Glomerular endothelial cell (primary cell): ENCODE data around the gene SPTAN1. TPM values are rescaled to one million over a fixed set of nuclear protein-coding genes. Genes with fewer than 3 reads are reported as not detected.
"Not testable (repeated sequence)": the region's sequence is repeated elsewhere in the genome, so short reads cannot be mapped to it uniquely, and the experiment has no call there.

ENCODE experiments used
- DNase-seq: peaks from one replicate; pipeline ENCODE4 v3.0.0-alpha.2; 2011; ENCODE audit warnings: low read depth, low spot score; ENCODE audit errors: extremely low read depth
- total RNA-seq: library from RNA; depleted of rRNA; stranded (reverse); fragments of >200 nt; gene quantifications from 2 replicates; pipeline ENCODE4 v1.2.3, GENCODE V29; 2015

SPTAN1 gene
- total RNA-seq, 1 donor from 2014 or later: 476 TPM

- DNase-seq: no peak
These were observed 505 bp downstream of the SPTAN1 start for GRCh38 chr9:128552744-128553440.

DNA sequence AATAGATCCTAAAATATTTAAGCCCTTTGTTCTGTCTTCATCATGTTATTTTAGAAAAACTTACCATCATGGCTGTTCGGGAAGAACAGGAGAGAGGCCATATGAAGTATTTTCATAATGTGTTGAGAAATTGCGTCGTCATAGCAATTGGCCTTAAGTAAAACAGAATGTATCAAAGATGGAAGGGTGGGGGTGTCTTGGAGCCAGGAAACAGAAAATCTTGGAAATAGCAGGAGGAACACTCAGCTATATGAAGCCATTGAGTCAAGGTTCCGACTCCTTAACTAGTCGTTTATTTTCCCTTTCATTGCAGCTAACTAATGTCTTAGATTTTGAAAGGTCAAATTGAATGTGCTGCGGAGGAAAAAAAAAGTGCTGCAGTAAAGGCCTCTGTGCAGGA, 1.3 kb downstream of the SPTAN1 start:
- no peak for DNase-seq

DNA sequence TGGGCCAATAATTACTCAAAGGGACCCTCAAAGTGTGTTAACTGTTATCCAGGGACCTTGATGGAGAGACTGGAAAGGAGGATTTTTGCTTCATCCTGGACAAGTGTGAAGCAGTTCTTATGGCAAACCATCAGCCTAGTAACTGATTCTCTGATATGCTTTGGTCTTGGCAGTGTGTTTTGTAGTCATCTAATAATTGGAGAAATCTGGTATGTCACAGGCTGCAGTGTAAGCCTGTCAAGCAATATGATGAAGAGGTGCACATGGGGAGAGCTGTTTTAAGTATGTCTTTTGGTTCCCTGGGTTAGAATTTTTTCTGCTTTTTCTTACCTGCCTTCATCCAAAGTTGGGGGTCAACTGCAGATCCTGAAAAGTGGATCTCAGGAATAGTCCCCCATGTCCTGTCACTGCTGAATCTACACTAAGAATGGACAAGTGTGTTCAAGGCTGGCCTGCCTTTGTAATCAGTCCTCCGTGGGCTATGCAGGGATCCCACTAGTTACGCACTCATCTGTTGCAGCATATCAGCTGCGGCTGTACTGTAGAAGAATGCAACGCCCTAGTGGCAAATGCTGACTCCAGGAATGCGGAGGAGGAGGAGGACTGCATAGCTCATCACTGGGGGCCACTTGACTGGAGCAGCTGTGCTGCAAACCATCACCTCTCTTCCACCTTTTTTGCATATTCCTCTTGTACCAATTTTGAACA, 1.9 kb downstream of the SPTAN1 start:
- DNase-seq: no peak

DNA sequence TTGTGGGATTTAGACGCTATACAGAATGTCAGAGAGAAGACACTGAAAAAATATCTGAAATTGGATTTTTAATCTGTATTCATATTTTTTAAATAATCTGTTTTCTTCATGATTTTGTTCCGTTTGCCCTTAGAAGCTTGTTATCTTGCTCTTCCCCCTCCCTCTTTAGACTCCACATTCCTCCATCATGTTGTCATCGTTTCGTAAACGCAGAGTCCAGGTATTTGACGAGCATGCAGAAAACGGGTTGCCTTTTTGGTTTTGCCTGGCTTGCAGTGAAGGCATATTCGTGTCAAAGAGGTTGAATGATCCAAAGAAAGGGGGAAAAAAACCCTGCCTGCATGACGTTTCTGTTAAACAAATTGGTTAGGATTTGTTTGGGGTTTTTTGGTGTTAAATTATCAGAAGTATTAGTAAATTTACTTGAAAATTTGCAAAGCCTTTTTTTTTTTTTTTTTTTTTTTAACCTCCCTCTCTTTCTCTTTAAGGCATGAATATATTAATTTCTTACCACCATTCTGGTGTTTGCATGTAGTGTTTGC, 2.9 kb downstream of the SPTAN1 start:
- DNase-seq: no peak

DNA sequence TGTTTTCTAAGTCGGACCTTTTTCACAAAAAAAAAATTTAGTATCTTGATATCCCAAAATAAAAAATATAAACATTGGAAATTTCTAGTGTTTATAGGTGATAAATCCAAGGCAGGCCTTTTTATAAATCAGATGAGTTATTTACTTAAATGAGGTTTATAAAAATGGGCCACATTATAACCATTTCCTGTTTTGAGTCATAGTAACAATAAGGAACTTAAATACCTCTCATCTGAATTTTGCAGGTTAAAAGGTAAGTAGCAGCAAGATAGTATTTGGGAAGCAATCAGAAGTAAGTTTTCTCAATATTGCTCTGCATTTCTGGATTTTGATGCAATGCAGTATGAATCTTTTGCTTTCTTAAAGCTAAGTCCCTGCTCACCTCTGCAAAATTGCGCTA, 3.9 kb downstream of the SPTAN1 start:
- DNase-seq: no peak

- no peak for DNase-seq
These were observed 4.7 kb downstream of the SPTAN1 start for GRCh38 chr9:128556926-128557634.

DNA sequence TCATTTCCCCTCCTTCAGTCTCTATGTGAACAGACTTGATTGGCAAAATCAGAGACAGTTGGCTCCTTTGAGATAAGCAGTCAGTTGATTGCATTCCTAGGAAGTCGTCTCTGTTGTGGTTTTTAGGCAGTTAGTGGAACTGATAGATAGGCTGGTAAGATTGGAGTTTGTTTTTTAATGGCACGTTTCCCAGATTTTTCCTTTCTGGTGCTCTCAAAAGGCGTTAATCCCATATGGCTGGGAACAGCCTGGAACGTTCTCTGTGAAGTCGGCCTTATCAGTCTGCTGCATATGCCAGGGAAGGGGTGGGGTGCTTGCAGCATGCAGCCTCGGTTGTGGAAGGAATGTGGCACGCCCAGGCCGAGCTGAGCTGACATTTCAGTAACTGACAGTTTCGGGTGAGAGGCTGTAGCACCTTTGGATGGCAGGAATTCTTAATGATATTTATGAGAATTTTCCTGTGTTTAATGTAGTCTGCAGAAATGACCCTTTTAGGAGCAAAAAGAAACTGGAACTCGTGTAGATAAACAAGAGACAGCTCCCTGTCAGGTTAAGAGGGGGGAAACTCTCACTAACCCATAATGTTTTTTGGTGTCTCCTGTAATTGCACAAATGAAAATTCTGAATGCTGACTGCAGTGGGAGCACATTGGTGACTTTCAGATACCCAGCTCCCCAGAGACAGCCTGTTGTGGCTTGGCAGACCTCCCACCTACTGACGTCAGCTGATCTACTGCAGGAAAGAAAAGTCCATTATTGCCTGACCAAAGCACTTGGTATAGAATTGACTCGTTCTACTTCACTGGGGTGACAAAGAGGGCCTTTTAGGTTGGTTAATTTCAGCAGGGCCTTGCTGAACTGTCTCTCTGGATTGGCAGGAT, 6.3 kb downstream of the SPTAN1 start:
- DNase-seq: peak; percentile 80

GRCh38 chr9:128565578-128565977, 13.2 kb downstream of the SPTAN1 start:
- DNase-seq: no peak

DNA sequence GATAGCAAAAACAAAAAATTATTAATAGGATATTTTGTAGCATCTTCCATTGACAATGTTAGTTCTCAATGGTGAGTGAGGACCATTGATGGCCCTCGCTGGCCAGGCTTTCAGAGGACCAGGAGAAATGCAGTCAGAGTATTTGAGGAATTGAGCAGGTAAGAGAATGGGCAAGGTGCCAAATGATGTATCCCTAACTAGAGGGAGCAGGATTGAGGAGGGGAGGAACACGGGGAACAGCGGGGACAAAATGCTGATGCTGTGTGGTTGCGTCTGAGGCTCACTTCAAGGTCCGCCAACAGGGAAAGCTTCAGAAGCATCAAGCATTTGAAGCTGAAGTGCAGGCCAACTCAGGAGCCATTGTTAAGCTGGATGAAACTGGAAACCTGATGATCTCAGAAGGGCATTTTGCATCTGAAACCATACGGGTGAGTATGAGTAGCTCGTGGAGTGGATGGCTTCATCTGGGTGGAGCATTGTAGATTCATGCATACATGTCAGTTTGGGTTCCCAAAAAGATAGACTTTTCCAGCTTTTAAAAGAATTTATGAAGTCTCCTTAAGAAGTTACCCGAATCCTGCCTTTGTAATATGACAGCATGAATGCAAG, 16.2 kb downstream of the SPTAN1 start:
- DNase-seq: no peak

DNA sequence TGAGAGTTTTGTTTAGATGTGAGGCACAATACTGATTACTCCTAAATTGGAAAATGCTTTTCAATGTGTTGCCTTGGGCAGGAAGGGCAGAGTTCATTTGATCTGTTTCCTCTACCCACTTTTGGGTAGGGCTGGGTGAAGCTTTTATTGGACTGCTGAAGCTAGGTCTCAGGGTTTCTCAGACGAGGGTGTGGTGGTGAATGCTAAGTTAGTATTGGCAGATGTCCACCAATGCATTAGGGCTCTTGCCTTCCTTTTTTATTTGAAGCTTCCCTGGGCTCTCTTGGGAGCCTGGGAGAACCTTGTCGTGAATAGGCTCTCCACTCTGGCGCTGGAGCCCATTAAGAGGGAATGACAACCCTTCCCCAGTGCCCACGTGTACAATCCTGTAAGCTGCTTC, 23.1 kb downstream of the SPTAN1 start:
- DNase-seq: no peak

- DNase-seq: no peak
These were observed 23.5 kb downstream of the SPTAN1 start for GRCh38 chr9:128575916-128576315.

GRCh38 chr9:128577206-128577605, 24.8 kb downstream of the SPTAN1 start:
- DNase-seq: no peak

- DNase-seq: no peak
These were observed 26.8 kb downstream of the SPTAN1 start for GRCh38 chr9:128579194-128579593.

DNA sequence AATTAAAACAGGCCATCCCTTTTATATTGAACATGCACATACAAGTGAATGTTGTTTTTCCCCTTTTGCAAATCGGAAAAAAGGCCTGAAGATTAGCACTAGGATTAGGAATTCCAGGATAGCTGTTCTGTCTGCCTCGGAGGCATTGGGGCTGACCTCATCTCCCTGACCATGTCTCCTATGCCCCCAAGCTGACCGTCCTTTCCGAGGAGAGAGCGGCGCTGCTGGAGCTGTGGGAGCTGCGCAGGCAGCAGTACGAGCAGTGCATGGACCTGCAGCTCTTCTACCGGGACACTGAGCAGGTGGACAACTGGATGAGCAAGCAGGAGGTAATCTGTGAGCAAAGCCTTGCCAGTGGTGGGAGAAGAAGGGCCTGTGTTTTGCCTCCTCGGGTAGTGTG, 28.3 kb downstream of the SPTAN1 start:
- no peak for DNase-seq

- not testable (repeated sequence) for DNase-seq
These were observed 32.8 kb downstream of the SPTAN1 start for GRCh38 chr9:128585155-128585554.

DNA sequence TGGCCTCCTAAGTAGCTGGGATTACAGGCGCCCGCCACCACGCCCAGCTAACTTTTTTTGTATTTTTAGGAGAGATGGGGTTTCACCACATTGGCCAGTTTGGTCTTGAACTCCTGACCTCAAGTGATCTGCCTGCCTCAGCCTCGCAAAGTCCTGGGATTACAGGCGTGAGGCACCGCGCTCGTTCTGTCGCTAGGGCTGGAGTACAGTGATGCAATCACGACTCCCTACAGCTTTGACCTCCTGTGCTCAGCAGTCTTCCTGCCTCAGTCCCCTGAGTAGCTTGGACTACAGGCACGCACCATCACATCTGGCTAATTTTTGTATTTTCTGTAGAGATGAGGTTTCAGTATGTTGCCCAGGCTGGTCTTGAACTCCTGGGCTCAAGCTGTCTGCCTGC, 34.5 kb downstream of the SPTAN1 start:
- not testable (repeated sequence) for DNase-seq

DNA sequence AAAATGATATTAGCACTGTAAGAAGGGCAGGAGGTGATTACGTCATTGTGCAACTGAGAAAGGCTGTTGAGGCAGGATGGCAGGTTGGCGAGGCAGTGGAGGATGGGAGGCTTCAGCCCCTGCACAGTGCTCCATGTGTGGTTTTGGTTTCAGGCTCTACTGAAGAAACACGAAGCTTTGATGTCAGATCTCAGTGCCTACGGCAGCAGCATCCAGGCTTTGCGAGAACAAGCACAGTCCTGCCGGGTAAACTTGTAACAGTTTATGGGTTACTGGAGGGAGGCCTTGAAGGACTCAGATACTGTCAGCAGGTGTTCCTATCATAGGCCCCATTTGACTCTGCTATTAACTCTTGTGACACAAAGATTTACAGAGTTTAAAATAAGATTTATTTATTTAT, 35.1 kb downstream of the SPTAN1 start:
- DNase-seq: no peak

DNA sequence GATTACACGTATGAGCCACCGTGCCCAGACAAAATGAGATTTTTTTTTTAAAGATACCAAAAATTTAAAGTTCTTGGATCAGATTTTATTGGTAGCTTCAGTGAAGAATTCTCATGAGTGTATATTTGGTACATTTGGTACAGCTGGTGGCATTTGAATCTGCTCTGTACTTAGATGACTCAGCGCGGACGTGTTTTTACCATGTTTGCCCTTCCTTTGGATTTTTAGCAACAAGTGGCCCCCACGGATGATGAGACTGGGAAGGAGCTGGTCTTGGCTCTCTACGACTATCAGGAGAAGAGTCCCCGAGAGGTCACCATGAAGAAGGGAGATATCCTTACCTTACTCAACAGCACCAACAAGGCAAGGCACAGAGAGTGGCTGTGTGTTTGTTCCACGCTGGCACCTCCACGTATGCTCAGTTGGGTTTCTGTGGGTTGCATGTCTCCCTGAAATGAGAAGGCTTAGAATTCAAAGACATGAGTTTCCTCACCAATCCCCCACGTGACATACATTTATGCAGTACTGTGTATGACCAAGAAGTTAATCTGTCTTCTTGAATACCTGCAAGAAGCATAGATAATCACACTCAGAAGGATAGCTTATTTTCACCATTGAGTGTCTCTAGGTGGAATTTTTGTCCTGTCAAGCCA, 36.3 kb downstream of the SPTAN1 start:
- DNase-seq: no peak

GRCh38 chr9:128593039-128593438, 40.7 kb downstream of the SPTAN1 start:
- DNase-seq: no peak

- no peak for DNase-seq
These were observed 41.5 kb downstream of the SPTAN1 start for GRCh38 chr9:128593856-128594255.
